GM23248 (cell line): Measurements from ENCODE around the gene ALK.

Source experiments
- EZH2 ChIP-seq: fragments of 200-600 bp; sonication (generic); IDR thresholded peaks from 2 replicates; pipeline ENCODE4 v1.6.1; 2018; ENCODE audit warnings: antibody characterized with exemption, mild to moderate bottlenecking; ENCODE audit not compliant: insufficient read depth, poor library complexity, severe bottlenecking
- EZH2phosphoT487 ChIP-seq: fragments of 200-600 bp; sonication (generic); IDR thresholded peaks from 2 replicates; pipeline ENCODE4 v1.6.1; 2018; ENCODE audit warnings: antibody characterized with exemption, moderate library complexity, mild to moderate bottlenecking, low read depth; ENCODE audit not compliant: insufficient read depth

GRCh38 chr2:29261003-29261402 lies 660.4 kb downstream of the ALK start:
- no peak for TF ChIP-seq EZH2phosphoT487
- TF ChIP-seq EZH2: no peak
